Erythroblast (primary cell): Measurements from ENCODE around the gene XKR8.
A peak's percentile ranks its signal among the peaks of the same experiment; 100 is the strongest.

Source experiments
- DNase-seq, 2 experiments: peaks; one replicate each; lab custom pipeline; 2025; lab: John Stamatoyannopoulos, UW
- GATA1 ChIP-seq: IDR thresholded peaks from 2 replicates; pipeline ENCODE4 v1.6.1; 2011; ENCODE audit warnings: low read depth, mild to moderate bottlenecking, control low read depth, low read length, moderate library complexity
- POLR2A ChIP-seq: IDR thresholded peaks from 2 replicates; pipeline ENCODE4 v1.6.1; 2011; ENCODE audit warnings: mild to moderate bottlenecking, low read length

XKR8 gene

DNA sequence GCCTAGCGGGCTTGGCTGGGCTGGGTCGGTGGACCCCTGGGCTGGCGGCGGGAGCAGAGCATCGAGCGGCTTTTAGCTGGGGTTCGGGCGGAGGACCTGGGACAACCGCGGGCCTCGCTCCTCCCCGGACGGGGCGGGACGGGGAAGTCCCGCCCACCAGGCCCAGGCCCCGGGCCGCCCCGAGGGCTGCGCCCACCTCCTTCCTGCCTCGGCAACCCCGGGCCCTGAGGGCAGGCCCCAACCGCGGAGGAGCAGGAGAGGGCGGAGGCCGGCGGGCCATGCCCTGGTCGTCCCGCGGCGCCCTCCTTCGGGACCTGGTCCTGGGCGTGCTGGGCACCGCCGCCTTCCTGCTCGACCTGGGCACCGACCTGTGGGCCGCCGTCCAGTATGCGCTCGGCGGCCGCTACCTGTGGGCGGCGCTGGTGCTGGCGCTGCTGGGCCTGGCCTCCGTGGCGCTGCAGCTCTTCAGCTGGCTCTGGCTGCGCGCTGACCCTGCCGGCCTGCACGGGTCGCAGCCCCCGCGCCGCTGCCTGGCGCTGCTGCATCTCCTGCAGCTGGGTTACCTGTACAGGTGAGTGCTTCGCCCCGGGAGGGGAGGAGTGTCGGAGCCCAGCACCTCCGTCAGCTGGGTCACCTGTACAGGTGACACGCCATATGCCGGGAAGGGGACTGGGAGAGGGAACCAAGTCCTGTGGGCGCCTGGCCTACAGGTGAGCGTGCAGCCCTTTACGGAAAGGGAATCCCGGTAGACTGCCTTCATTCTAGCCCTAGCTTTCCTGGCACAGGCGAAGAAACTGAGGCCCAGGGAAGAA, at the start of gene XKR8:
Gene XKR8 (plus strand): TSS at position 182 of the 812 bp plus-strand sequence. CDS start 97 bp downstream, at position 279.
- DNase-seq: peak in 1 of 2 experiments; percentile 79
- TF ChIP-seq POLR2A (peak; percentile 49), GATA1 (no peak)

- DNase-seq: peak in 1 of 2 experiments; percentile 43
- TF ChIP-seq GATA1: no peak
- TF ChIP-seq POLR2A: no peak
Measured at GRCh38 chr1:27912429-27912828, 47.3 kb upstream of the XKR8 start.

GRCh38 chr1:27915082-27915575, 44.6 kb upstream of the XKR8 start:
- DNase-seq: no peak
- TF ChIP-seq POLR2A: no peak
- no peak for TF ChIP-seq GATA1

DNA sequence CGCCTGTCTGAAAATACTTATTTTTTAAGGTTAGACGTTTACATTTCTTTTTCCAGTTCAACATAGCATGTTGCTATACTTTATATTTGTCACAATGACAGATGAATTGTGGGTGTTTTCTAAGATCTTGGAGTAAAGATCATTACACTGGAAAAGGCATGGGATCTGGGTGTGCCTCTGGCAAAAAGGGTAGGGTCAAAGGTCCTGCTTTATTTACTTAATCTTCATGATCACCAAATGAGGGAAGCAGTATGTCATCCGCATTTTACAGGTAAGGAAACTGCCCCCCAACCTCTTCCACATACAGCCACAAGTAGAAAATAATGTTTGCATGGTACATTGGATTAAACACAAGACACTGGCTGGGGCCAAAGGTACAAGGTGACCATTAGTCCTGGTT, 37.5 kb upstream of the XKR8 start:
- no peak for TF ChIP-seq GATA1
- no peak for TF ChIP-seq POLR2A
- no peak for DNase-seq

- DNase-seq: no peak
- TF ChIP-seq GATA1 (no peak), POLR2A (no peak)
Measured at GRCh38 chr1:27928216-27928954, 31.4 kb upstream of the XKR8 start.

DNA sequence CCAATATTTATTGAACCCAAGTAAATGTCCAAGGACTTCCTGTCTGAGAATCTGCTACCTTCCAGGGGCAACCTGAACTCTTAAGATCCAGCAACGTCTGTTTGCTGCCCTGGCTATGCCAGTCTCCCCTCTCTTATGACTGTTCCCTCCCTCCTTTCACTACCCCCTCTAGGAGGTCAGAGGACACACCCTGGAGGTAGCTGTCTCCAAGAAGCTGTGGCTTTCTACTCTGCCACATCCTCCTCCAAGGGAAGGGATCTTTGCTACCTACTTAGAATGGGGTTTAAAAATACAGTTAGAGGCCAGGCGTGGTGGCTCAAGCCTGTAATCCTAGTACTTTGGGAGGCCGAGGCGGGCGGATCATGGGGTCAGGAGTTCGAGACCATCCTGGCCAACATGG, 28.6 kb upstream of the XKR8 start:
- DNase-seq: no peak
- TF ChIP-seq GATA1 (no peak), POLR2A (no peak)

DNA sequence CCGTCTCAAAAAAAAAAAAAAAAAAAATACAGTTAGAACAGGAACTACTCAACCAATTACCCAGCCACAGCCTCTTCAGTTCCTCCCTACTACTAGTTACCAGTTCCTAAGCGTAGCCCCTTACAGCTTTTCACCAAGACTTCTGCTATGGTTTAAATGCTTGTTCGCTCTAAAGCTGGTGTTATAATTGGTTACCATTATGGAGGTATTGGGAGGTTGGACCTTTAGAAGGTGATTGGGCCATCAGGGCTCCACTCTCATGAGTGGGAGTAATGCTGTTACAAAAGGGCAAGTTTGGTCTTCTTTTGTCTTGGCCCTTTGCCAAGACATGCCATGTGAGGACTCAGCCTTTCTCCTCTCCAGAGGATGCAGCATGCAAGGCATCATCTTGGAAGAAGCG, 28.0 kb upstream of the XKR8 start:
- peak in 1 of 2 experiments; percentile 32 for DNase-seq
- TF ChIP-seq GATA1 (no peak), POLR2A (no peak)

DNA sequence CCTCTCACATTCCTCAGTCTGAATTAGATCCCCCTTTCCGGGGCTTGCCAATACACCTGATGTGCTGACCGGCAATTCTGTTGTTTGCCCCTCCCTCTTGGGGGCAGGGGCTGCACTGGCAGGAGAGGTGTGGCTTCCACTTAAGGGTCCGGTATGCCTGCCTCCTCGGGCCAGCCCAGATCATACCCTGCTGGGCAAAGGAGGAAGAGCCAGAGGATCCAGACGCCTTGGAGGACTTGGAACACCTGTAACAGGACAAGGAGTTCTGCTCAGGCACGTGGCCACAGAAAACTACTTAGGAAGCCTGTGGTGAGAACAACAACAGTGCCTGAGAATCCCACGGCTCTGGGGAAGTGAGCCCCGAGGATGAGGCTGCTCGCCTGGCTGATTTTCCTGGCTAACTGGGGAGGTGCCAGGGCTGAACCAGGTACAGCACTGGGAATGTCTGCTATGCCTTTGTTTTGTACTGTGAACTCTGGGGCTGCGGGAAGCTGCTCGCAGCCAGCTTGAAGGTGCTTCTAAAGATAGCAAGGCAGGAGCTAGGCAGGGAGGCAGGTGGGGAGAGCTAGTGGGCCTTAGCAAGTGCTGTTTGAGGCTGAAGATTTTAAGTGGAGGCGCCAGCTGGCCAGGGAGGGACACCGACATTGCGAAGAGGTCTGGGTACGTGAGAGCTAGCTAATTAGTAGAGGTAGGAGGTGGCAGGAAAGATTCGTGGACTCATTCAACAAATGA, 24.8 kb upstream of the XKR8 start, which contains the start of gene SMPDL3B:
Gene SMPDL3B (plus strand): TSS at position 183 of the 732 bp plus-strand sequence. CDS start 184 bp downstream, at position 367.
- TF ChIP-seq POLR2A (peak; percentile 37), GATA1 (no peak)
- DNase-seq: peak in 1 of 2 experiments; percentile 33

DNA sequence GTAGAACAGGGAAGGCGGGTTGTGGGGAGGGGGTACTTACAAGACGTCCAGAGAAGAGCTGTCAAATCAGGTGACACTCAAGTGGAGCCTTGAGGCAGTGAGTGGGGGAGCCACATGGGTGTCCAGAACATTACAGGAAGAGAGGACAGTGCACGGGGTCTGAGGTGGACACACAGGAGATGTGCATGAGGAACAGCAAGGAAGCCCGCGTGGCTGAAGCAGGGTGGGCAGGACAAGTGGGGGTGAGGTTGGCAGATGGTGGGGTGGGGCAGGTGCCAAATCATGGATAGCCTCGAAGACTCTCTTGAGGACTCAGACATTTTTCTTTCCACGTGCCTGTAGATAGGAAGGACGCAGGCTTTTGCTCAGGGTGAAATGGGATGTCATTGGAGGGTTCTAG, 24.1 kb upstream of the XKR8 start:
- DNase-seq: no peak
- TF ChIP-seq POLR2A (no peak), GATA1 (no peak)

DNA sequence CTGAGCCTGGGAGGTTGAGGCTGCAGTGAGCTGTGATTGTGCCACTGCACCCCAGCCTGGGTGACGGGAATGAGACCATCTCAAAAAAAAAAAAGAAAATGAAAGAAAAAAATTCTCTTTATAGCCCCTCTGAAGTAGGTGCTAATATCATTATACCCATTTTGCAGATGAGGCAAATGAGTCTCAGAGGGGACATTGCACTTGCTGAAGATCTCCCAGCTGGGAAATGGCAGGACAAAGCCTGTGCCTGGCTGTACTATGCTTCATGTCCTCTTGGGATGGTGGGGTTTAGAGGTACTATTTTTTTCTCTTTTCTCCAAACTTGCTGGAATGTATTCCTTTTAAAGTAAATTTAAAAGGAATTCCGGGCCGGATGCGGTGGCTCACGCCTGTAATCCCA, 23.4 kb upstream of the XKR8 start:
- DNase-seq: no peak
- no peak for TF ChIP-seq POLR2A
- TF ChIP-seq GATA1: no peak

- no peak for TF ChIP-seq POLR2A
- TF ChIP-seq GATA1: no peak
Measured at GRCh38 chr1:27937524-27937836, 22.3 kb upstream of the XKR8 start.

DNA sequence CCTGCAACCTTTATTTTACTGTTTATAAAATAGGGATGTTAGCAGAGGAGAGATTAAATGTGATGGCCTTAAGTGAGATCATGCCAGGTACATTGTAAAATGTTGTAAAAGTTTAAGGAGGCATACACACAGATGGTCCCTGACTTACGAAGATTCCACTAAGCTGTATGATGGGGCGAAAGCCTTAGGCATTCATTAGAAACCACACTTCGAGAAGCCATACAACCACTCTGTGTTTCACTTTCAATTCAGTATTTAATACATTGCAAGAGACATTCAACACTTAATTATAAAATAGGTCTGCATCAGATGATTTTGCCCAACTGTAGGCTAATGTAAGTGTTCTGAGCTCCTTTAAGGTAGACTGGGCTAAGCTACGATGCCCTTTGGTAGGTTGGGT, 21.3 kb upstream of the XKR8 start:
- no peak for DNase-seq
- no peak for TF ChIP-seq GATA1
- no peak for TF ChIP-seq POLR2A

More at GRCh38 chr1:27937524-27937836, 22.3 kb upstream of the XKR8 start:
- DNase-seq: no peak

- DNase-seq: peak in 1 of 2 experiments; percentile 40
- TF ChIP-seq POLR2A: no peak
- no peak for TF ChIP-seq GATA1
Measured at GRCh38 chr1:27940297-27940696, 19.5 kb upstream of the XKR8 start.
